Common myeloid progenitor, CD34-positive (primary cell): ENCODE results near the gene IRF5.
A peak's percentile ranks its signal among the peaks of the same experiment; 100 is the strongest.
"Not testable (repeated sequence)": the region's sequence is repeated elsewhere in the genome, so short reads cannot be mapped to it uniquely, and the experiment has no call there.

Source experiments
- CTCF ChIA-PET: fragments of 350-600 bp; sonication (Branson Sonifier 250); formaldehyde crosslinking; loops from one replicate; lab custom pipeline; 2021; ENCODE audit warnings: antibody characterized with exemption; lab: Charles Lee
- POLR2A ChIA-PET: fragments of 350-600 bp; sonication (Branson Sonifier 250); formaldehyde crosslinking; loops from one replicate; lab custom pipeline; 2021; ENCODE audit warnings: antibody characterized with exemption; lab: Charles Lee
- DNase-seq, 3 donors: peaks; one replicate each; pipeline versions ENCODE4 v3.0.0 to v3.0.0-alpha.2; 2013
- H3K27ac ChIP-seq, 2 experiments: 1 replicate in 1 of 2; 2 replicates in 1 of 2; pipeline ENCODE4 v1.7.0; 2013; ENCODE audit warnings: inconsistent platforms in 2 of 2, low read length in 2 of 2, mild to moderate bottlenecking in 2 of 2, low read depth in 1 of 2, moderate library complexity in 1 of 2; ENCODE audit not compliant: severe bottlenecking in 2 of 2, insufficient read depth in 1 of 2, poor library complexity in 1 of 2
- H3K27me3 ChIP-seq, 5 experiments: replicated peaks in 2 of 5; 1 replicate in 3 of 5; 2 replicates in 2 of 5; pipeline versions ENCODE4 v1.6.1 to v1.7.0; 2013; ENCODE audit warnings: low read length in 4 of 5, mild to moderate bottlenecking in 2 of 5, moderate library complexity in 2 of 5, inconsistent platforms in 1 of 5; ENCODE audit not compliant: insufficient read depth in 5 of 5, control insufficient read depth in 4 of 5
- H3K36me3 ChIP-seq, 4 experiments: 1 replicate in 2 of 4; 2 replicates in 2 of 4; pipeline versions ENCODE4 v1.6.1 to v1.7.0; 2013; ENCODE audit warnings: low read length in 3 of 4, control low read depth in 1 of 4, mild to moderate bottlenecking in 1 of 4; ENCODE audit not compliant: control insufficient read depth in 4 of 4, insufficient read depth in 4 of 4
- H3K4me1 ChIP-seq, 4 experiments: 1 replicate in 3 of 4; 2 replicates in 1 of 4; pipeline versions ENCODE4 v1.6.1 to v1.7.1; 2013; ENCODE audit warnings: low read length in 3 of 4, mild to moderate bottlenecking in 3 of 4, control low read depth in 1 of 4, inconsistent platforms in 1 of 4, moderate library complexity in 1 of 4; ENCODE audit not compliant: control insufficient read depth in 4 of 4, insufficient read depth in 4 of 4; ENCODE audit errors: control extremely low read depth in 1 of 4
- H3K4me3 ChIP-seq, 7 experiments: 1 replicate in 4 of 7; 2 replicates in 3 of 7; pipeline versions ENCODE4 v1.5.1 to v1.7.0; 2013; ENCODE audit warnings: mild to moderate bottlenecking in 7 of 7, low read length in 6 of 7, moderate library complexity in 6 of 7, inconsistent platforms in 2 of 7, low read depth in 2 of 7, control low read depth in 1 of 7; ENCODE audit not compliant: insufficient read depth in 4 of 7, control insufficient read depth in 1 of 7; ENCODE audit errors: extremely low read depth in 1 of 7
- H3K9me3 ChIP-seq, 5 experiments: 1 replicate in 4 of 5; 2 replicates in 1 of 5; pipeline versions ENCODE4 v1.6.1 to v1.7.1; 2013; ENCODE audit warnings: low read length in 4 of 5, mild to moderate bottlenecking in 2 of 5, inconsistent platforms in 1 of 5, low read depth in 1 of 5, moderate library complexity in 1 of 5; ENCODE audit not compliant: control insufficient read depth in 4 of 5, insufficient read depth in 2 of 5; ENCODE audit errors: control extremely low read depth in 1 of 5
- WGBS: methylation state at CpG from one replicate; pipeline ENCODE4 v1.1.5; 2013; ENCODE audit not compliant: insufficient coverage; 5-methylcytosine and 5-hydroxymethylcytosine counted together

Gene IRF5

DNA sequence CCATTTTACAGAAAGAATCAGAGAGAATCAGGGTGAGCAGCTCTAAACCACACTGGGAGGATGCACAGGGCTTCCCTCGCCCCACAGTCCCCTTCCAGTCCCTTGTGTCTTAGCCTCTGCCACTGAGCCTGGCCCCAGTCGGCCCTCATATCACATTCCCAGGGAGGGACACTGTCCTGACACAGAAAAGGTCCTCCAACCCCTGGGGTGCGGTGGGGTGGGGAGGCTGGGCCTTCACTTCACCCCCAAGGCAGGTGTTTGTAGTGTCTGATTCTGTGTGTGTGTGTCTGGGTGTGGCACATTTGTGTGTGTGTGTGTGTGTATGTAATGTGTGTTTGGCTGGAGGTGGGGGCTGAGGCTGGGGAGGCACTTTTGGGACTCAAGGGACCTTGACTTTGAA lies 25.4 kb upstream of the IRF5 start:
- ChIA-PET POLR2A (no interaction called here), CTCF (interaction anchor here (0.8 to 1.6 kb wide), 3 partner anchors 15 to 36 kb away, joined by 3 to 7 read pairs (median 4); no protein-coding TSS in a partner anchor)
- Histone ChIP-seq H3K27ac (no peak overlapping the region), H3K4me3 (no peak overlapping the region), H3K9me3 (no peaks in the 10 kb centered on the region), H3K27me3 (peaks cover 0 to 73% (median 19%) of the 10 kb centered on the region in 5 experiments), H3K36me3 (no peaks in the 10 kb centered on the region), H3K4me1 (peaks cover 0 to 24% (median 15%) of the 10 kb centered on the region in 4 experiments)
- 100% methylated on average over 2 of the region's 3 CpGs for WGBS
- DNase-seq: no peak

DNA sequence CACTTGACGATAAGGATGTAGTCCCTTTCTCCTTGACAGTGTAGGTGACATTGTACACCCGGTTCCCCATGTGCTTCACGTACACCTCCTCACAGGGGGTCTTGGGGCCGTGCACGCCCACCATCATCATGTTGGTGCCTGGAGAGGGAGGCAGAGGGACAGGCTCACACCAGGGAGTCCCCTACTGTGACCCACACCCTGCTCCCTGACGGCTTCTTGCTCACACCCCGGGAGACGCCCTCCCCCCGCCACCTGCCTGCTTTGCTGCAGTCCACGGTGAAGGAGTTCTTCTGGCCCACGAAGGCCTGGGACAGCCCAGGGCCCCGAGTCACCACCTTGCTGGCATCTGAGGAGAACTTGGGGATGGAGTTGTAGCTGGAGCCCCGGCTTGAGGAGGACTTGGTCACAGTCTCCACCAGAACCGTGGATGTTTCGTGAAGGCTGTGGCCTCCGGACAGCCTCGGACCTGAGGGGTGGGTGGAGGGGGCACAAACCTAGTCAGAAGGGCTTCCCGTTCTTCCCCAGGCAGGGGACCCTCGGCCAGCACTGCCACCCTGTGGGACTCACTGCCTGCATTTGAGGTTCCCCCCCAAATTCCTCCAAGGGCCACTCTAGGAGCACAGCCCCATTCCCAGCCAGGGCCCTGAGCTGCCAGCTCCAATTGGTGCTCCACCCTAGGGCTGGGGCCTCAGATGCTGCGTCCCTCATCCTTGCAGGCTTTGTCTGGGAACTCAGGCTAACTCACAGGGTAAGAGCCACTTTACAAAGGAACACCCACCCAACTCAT lies 24.8 kb upstream of the IRF5 start:
- WGBS: 92% methylated on average over 2 of the region's 20 CpGs
- H3K27ac ChIP-seq, H3K9me3 ChIP-seq, H3K36me3 ChIP-seq, POLR2A ChIA-PET, DNase-seq, H3K4me3 ChIP-seq, CTCF ChIA-PET: not testable (repeated sequence)
- Histone ChIP-seq H3K27me3 (peaks cover 0 to 73% (median 19%) of the 10 kb centered on the region in 5 experiments), H3K4me1 (peaks cover 0 to 24% (median 15%) of the 10 kb centered on the region in 4 experiments)

DNA sequence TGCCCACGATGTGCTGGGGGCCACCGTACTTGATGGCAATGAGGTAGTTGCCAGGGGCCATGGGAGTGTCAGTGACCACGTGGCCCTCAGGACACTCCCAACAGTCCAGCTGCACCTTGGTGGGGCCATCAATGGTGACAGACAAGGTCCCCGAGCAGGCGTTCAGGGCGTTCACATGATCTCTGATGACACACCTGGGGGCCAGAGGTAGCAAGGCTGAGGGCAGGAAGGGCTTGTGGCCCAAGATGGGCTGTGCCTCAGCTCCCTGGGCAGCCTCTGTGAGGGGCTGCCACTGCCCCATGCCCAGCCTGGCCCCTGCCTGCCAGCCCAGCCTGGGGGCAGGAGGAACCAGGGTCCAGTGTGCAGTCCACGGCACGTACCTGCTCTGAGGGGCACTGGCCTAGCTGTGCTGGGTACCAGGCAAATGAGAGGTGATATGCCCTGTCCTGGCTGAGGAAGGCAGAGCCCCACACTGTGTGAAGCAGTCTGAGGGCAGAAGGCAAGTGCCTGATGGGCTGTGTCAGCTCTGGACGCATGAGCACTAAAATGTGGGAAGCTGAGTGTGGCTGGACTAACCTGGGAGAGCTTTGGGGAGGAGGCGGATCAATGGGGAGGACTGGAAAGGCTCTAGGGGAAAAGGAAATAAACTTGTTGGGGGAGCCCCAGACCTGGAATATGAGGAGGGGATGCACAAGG lies 23.7 kb upstream of the IRF5 start:
- DNase-seq: no peak
- H3K9me3 ChIP-seq: no peaks in the 10 kb centered on the region
- peaks cover 0 to 63% (median 16%) of the 10 kb centered on the region in 5 experiments for H3K27me3 ChIP-seq
- CTCF ChIA-PET: interaction anchor here (0.6 to 2.6 kb wide), 5 partner anchors 8 to 175 kb away, joined by 3 to 12 read pairs (median 4); no protein-coding TSS in a partner anchor
- POLR2A ChIA-PET: interaction anchor here (1.1 kb wide), 1 partner anchor 19 kb away, joined by 3 read pairs; no protein-coding TSS in a partner anchor
- H3K4me1 ChIP-seq: peaks cover 0 to 24% (median 15%) of the 10 kb centered on the region in 4 experiments
- H3K27ac ChIP-seq: no peak overlapping the region
- no peak overlapping the region for H3K4me3 ChIP-seq
- 93% methylated on average over 10 of the region's 10 CpGs for WGBS
- H3K36me3 ChIP-seq: no peaks in the 10 kb centered on the region

DNA sequence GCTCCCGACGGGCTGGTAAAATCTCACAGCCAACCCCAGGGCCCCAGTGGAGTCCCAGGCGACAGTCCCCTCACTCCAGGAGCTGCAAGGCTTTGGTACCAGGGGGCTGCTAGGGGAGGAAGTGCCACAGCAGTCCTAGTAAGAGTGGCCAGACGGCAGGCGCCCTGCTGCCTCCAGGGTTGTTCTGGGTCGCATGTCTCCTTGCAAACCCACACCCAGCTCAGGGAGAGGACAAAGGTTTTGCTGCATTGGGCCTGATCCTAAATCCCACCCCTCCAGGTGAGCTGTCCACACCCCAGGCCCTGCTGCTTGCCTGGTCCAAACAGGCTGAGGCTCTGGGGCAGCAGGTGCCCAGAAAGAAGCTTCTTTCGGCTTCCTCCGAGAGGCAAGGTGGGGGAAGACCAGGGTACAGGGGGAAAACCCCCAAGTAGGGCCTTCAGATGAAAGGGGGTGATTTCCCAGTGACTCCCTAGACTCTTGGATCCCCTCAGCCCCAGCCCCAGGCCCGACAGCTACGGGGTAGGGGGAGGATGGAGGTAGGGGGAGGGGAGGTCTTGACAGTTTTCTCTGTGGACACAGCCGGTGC lies 23.1 kb upstream of the IRF5 start:
- Histone ChIP-seq H3K4me1 (peaks cover 0 to 21% (median 14%) of the 10 kb centered on the region in 4 experiments), H3K4me3 (no peak overlapping the region), H3K36me3 (no peaks in the 10 kb centered on the region), H3K27me3 (peaks cover 0 to 57% (median 11%) of the 10 kb centered on the region in 5 experiments), H3K9me3 (no peaks in the 10 kb centered on the region), H3K27ac (no peak overlapping the region)
- 81% methylated on average over 5 of the region's 11 CpGs for WGBS
- ChIA-PET POLR2A (interaction anchor here (1.1 kb wide), 1 partner anchor 19 kb away, joined by 3 read pairs; no protein-coding TSS in a partner anchor), CTCF (interaction anchor here (0.6 to 2.6 kb wide), 5 partner anchors 8 to 175 kb away, joined by 3 to 12 read pairs (median 4); no protein-coding TSS in a partner anchor)
- peak in 2 of 3 donors; percentile 45 to 52 for DNase-seq

DNA sequence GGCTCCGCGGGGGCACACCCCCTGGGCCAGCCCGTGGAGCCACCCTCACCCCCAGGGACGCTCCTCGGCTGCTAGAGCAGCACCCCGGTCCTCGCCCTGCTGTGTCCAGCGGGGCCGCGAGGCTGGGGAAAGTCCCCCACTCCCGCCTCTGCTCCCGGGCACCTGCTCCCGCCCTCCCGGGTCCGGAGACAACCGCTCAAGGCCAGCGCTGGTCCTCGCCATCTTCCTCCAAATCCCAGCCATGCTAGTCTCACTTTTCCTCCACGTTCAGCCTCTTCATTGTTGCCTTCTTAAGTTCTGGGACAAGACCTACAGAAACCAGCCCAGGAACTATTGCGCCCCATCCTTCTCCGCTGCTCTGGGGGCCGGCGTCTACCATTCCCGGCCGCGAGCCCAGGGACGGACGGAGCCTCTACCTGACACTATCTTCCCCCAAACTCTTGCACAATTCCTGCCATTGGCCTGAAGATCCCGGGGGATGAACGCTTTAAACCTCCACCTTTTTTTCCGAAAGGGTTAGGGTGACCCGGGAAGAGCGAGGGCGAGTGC lies 22.4 kb upstream of the IRF5 start:
- 2% methylated on average over 26 of the region's 34 CpGs for WGBS
- POLR2A ChIA-PET: no interaction called here
- peaks cover 0 to 14% (median 9%) of the 10 kb centered on the region in 4 experiments for H3K4me1 ChIP-seq
- H3K36me3 ChIP-seq: no peaks in the 10 kb centered on the region
- H3K27me3 ChIP-seq: peaks cover 0 to 50% (median 10%) of the 10 kb centered on the region in 5 experiments
- H3K4me3 ChIP-seq: peak overlapping the region in 6 of 7 experiments; percentile 13 to 73 (median 62)
- H3K27ac ChIP-seq: no peak overlapping the region
- H3K9me3 ChIP-seq: no peaks in the 10 kb centered on the region
- CTCF ChIA-PET: interaction anchor here (1.3 to 2.6 kb wide), 2 partner anchors 25 to 31 kb away, joined by 5 to 12 read pairs; no protein-coding TSS in a partner anchor
- DNase-seq: peak in 1 of 3 donors; percentile 13

DNA sequence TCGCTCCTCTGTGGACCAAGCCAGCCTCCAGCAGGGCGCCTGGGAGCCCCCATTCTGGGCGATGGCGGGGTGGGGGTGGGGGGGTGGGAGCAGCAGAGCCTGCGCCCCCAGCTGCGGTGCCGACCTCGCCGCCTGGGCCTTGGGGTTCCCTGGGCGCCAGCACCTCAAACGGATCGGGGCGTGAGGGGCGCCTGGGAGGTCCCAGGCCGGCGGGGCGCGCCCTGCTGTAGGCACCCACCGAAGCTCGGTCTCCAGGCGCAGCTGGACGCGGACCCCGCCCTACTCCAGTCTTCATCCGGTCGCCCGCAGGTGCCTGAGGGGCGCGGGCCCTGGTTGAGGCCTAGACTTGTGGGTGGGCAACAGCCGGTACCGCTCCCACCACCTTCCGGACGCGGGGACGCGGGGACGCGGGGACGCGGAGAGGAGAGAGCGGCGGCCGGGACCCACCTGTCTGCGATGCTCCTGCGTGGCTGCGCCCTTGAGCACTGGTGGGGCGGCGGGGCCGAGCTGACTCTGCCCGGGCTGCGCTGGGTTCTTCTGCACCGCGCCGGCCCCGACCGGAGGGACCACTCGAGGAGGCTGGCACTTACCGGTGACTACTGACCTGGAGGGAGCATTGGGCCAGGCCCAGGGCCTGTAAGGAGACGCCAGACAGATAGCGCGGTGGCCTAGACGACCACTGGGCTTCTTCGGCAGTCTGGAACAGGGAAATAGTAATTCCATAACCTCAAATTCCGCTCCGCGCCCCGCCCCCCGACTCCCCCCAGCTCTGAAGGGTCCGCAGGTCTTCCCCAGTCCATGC lies 21.7 kb upstream of the IRF5 start:
- POLR2A ChIA-PET: no interaction called here
- Histone ChIP-seq H3K4me1 (peaks cover 0 to 11% (median 8%) of the 10 kb centered on the region in 4 experiments), H3K36me3 (no peaks in the 10 kb centered on the region), H3K4me3 (peak overlapping the region in 4 of 7 experiments; percentile 42 to 73 (median 62)), H3K9me3 (no peaks in the 10 kb centered on the region), H3K27me3 (peaks cover 0 to 43% (median 10%) of the 10 kb centered on the region in 5 experiments), H3K27ac (no peak overlapping the region)
- CTCF ChIA-PET: interaction anchor here (2.6 kb wide), 1 partner anchor 30 kb away, joined by 12 read pairs; no protein-coding TSS in a partner anchor
- WGBS: 43% methylated on average over 48 of the region's 69 CpGs
- peak in 1 of 3 donors; percentile 28 for DNase-seq
